ENCODE measurements around the gene MYBPC1.
"Not testable (repeated sequence)": the region's sequence is repeated elsewhere in the genome, so short reads cannot be mapped to it uniquely, and the experiment has no call there.

Gene MYBPC1

DNA sequence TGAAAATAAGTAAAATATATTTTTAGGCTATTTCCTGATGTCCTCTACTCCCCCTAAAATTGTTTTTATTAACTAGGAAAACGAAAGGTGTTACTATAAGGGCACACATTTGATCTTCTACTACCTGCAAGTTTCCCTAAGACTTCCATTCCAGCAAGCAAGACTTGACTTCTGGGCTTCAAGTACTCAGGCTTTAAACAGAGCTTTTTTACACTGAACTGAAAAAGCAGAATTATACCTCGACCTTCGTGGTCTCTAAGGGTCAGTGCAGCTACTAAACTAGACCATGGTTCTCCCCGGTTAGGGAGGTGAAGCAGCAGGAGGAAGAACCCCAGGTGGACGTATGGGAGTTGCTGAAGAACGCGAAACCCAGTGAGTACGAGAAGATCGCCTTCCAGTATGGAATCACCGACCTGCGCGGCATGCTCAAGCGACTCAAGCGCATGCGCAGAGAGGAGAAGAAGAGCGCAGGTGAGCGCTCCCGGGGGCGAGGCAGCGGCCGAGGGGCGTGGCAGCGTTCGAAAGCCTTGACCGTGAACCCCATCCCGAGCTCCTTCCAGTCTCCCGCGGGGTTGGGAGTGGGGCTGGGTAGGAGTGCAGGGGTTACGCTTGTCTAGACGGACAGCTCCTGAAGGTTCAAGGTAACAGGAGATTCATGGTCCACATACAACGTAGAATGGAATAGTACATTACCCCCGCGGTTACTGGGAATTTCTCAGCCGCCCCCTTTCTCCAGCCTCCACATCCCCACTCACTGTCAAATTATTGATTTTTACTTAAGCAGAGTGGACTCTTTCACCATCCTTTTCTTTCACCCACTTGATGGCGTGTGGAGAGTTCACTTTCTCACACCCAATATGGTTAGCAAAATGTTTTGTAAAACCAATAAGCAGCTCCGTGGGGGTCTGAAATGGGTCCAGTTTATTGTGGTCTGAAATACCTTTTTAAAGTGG, 47.6 kb downstream of the MYBPC1 start:
- DNase-seq: no peak
- in situ Hi-C loops (cut with HindIII; ENCODE audit: low pct_ligation_motif_present, low pct_unique_long_range_greater_than_20kb, low sequenced_read_pairs): no loop called here

DNA sequence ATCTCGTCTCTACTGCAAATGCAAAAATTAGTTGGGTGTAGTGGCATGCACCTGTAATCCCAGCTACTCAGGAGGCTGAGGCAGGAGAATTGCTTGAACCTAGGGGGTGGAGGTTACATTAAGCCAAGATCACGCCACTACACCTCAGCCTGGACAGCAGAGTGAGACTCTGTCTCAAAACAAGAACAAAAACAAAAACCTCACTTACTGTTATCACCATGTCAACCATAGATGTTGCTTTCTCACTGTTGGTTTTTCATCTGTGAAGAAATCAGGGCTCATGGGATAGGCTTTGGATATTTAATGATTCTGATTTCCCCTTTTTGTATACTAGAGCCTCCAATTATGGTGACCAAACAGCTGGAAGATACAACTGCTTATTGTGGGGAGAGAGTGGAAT, 52.9 kb downstream of the MYBPC1 start:
- DNase-seq: no peak
- in situ Hi-C loops (cut with HindIII; ENCODE audit: low pct_ligation_motif_present, low pct_unique_long_range_greater_than_20kb, low sequenced_read_pairs): no loop called here

DNA sequence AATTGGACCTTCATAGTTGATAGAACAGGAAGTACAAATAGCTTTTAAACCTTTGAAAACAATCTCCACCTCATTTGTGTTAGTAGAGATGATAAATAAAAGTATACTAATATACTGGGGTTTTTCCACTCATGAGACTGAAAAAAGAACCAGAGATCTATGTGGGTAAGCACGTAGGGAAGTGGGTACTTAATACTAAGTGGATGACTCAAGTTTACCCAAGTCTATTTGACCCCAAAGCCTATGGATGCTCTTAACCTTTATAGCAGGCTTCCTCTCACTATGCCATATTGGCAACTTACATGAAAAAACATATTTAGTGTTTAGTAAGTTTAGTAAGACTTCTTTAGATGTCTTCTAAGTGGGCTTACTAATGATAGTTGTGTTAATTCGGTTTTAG, 53.4 kb downstream of the MYBPC1 start:
- in situ Hi-C loops (cut with HindIII; ENCODE audit: low pct_ligation_motif_present, low pct_unique_long_range_greater_than_20kb, low sequenced_read_pairs): no loop called here
- no peak for DNase-seq

DNA sequence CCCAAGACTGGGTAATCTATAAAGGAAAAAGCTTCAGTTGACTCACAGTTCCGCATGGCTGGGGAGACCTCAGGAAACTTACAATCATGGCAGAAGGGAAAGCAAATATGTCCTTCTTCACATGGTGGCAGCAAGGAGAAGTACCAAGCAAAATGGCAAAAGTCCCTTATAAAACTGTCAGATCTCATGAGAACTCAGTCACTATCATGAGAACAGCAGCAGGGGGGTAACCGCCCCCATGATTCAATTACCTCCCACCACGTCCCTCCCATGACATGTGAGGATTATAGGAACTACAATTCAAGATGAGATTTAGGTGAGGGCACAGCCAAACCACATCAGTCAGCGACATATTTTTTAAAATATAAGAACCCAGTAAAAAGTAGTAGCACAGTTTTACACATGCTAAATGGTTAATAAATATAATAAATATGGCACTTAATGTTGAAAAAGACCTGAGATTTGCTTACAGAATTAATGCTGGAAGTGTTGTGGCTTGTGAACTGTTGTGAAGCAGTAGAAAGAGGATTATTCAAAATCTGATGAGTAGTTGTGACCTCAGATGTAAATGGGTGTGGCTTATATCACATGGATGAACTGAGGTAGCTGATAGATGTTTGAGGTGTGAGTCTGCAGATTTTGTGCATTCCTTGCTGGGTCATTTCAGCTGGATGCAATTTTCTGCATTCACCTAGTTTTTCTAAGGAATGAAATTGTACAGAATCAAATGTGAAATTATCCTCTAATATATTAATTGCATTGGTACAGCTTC, 55.8 kb downstream of the MYBPC1 start:
- DNase-seq: no peak
- in situ Hi-C loops (cut with HindIII; ENCODE audit: low pct_ligation_motif_present, low pct_unique_long_range_greater_than_20kb, low sequenced_read_pairs): no loop called here

DNA sequence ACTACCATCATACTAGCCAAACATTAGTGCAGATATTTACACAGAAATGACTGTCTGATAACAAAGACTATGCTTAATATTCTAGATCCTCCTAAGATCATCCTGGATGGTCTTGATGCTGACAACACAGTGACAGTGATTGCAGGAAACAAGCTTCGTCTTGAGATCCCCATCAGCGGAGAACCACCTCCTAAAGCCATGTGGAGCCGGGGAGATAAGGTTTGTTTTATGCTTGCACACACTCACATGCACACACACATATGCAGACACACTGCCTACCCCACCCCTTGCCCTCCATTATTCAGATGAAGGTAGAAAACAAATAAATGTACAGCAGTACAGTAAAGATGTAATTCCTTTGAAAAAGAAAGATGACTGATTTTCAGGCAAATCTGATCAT, 58.3 kb downstream of the MYBPC1 start:
- DNase-seq: no peak
- in situ Hi-C loops (cut with HindIII; ENCODE audit: low pct_ligation_motif_present, low pct_unique_long_range_greater_than_20kb, low sequenced_read_pairs): no loop called here

DNA sequence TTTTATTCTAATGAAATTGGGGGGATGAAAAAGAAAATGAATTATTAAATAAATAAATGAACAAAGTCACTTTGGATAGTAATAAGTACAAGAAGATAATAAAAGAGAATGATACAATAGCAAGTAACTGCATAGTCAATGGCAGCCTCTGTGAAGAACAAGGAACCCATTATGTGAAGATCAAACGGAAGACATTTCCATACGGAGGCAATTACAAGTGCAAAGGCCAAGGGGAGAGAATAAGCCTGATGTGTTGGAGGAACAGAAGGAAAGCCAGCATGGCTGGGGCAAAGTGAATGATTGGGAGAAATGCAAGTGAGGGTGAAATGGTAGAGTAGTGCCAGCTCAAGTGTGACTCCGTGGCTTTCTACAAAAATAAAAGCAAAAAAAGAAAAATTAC, 58.7 kb downstream of the MYBPC1 start:
- in situ Hi-C loops (cut with HindIII; ENCODE audit: low pct_ligation_motif_present, low pct_unique_long_range_greater_than_20kb, low sequenced_read_pairs): no loop called here
- DNase-seq: no peak

DNA sequence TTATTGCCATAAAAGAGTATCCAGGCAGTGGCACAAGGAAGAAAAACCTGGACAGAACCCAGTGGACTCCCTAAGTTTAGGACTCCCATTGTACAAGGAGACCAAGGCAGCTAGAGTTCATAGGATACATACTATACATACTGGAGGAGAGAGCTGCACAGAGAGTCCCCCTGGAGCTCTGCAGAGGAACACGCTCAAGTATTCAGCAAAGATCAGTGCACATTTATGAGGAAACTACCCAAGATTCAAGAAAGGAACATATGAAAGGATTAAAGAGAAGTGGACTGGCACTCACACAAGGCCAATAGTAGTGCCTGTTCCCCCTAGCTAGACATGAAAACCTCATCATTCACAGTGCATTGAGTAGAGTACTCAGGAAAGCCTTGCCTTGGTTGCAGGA, 59.7 kb downstream of the MYBPC1 start:
- no peak for DNase-seq
- in situ Hi-C loops (cut with HindIII; ENCODE audit: low pct_ligation_motif_present, low pct_unique_long_range_greater_than_20kb, low sequenced_read_pairs): no loop called here

DNA sequence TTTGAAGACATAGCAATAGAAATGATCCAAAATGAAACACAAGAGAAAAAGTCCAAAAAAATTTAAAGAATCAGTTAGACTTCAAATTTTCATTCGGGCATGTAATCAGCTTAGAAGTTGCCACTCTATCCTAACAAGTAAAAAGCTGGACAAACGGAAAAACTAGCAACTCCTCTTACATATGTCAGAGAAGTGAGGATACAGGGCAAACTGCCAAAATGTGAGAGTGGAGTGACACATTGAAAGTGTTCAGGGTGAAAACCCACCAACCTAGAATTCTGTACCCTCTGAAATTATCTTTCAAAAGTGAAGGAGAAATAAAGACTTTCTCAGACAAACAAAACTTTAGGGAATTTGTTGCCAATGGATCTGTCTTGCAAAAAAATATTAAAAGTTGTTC, 60.6 kb downstream of the MYBPC1 start:
- no peak for DNase-seq
- in situ Hi-C loops (cut with HindIII; ENCODE audit: low pct_ligation_motif_present, low pct_unique_long_range_greater_than_20kb, low sequenced_read_pairs): no loop called here

DNA sequence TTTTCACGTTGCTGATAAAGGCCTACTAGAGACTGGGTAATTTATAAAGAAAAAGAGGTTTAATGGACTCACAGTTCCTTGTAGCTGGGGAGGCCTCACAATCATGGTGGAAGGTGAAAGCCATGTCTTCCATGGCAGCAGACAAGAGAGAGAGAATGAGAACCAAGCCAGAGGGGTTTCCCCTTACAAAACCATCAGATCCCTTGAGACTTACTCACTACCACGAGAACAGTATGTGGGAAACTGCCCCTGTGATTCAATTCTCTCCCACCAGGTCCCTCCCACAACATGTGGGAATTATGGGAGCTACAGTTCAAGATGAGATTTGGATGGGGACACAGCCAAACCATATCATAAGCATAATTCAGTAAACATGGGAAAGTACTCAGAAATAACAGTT, 65.9 kb downstream of the MYBPC1 start:
- in situ Hi-C loops (cut with HindIII; ENCODE audit: low pct_ligation_motif_present, low pct_unique_long_range_greater_than_20kb, low sequenced_read_pairs); DNase-seq: not testable (repeated sequence)

DNA sequence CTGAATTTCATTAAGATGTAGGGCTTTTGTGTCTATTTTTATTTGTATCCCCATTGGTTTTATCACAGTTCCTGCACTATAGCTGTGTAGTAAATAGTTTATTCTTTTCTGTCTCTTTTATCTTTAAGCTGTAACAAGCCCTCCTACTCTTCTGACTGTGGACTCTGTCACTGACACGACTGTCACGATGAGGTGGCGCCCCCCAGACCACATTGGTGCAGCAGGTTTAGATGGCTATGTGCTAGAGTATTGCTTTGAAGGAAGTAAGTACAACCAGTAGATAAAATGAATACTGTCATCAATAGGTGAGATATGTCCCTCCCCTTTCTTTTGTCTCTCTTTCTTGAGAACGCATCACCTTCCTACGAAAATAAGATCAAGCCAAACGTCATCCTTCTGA, 68.5 kb downstream of the MYBPC1 start:
- no peak for DNase-seq
- in situ Hi-C loops (cut with HindIII; ENCODE audit: low pct_ligation_motif_present, low pct_unique_long_range_greater_than_20kb, low sequenced_read_pairs): no loop called here

DNA sequence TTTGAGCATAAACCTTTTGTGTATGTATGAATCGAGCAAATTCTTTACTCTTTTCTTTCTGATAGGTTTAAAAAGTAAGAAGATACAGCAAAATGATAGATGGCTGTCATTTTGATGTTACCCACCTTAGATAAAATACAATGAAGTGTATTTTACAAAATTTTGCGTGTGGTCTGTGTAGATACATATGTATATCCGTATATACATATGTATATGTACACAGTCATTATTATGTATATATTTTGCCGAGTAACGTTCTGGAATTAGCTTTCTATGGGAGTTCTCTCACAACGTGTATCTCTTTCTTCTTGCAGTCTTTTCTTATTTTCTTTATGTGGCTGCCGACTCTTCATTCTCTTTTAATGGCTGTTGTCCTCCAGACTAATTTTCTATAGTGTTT, 70.2 kb downstream of the MYBPC1 start:
- no peak for DNase-seq
- in situ Hi-C loops (cut with HindIII; ENCODE audit: low pct_ligation_motif_present, low pct_unique_long_range_greater_than_20kb, low sequenced_read_pairs): no loop called here

DNA sequence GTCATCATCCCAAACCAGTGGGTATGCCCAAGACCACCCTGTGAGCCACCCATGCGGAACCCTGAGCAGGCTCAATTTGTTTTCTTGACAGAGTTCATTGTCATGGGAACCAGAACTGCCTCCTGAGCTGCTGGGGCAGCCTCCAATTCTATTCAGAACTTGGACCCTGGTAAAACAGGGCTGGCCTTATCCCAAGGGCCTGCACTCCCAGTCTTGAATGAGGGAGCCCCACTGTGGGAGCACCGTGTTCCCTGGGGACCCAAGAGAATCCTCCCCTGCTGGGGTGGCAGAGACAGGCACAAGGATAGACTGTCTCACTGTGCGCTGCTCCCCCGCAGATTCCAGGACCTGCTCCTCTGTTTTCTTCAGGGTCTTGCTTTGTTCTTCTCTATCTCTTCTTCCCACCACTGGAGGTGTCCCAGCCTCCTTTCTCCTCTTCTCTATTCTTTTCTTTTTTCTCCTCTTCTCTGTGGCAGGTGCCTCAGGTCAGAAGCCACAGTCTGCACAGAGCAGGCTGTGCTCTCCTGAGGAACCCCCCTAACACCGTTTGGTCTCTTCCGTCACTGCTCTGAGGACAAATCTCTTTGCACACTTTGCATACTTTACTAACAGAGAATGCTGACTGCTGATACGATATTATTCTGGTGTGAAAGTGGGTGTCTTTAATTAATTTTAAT, 71.4 kb downstream of the MYBPC1 start:
- no peak for DNase-seq
- in situ Hi-C loops (cut with HindIII; ENCODE audit: low pct_ligation_motif_present, low pct_unique_long_range_greater_than_20kb, low sequenced_read_pairs): no loop called here

DNA sequence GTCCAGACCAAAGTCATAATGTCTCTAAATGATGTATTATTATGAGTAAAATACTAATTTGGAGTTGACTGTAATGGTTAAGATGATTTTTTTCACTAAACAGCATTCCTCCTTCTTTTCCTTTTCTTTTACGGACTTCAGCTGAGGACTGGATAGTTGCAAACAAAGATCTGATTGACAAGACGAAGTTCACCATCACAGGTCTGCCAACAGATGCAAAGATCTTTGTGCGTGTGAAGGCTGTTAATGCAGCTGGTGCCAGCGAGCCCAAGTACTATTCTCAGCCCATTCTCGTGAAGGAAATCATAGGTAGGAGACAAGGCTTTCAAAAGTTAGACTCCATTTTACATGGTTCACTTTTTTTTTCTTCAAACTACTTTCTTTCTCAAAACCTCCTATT, 72.8 kb downstream of the MYBPC1 start:
- in situ Hi-C loops (cut with HindIII; ENCODE audit: low pct_ligation_motif_present, low pct_unique_long_range_greater_than_20kb, low sequenced_read_pairs): no loop called here
- no peak for DNase-seq

DNA sequence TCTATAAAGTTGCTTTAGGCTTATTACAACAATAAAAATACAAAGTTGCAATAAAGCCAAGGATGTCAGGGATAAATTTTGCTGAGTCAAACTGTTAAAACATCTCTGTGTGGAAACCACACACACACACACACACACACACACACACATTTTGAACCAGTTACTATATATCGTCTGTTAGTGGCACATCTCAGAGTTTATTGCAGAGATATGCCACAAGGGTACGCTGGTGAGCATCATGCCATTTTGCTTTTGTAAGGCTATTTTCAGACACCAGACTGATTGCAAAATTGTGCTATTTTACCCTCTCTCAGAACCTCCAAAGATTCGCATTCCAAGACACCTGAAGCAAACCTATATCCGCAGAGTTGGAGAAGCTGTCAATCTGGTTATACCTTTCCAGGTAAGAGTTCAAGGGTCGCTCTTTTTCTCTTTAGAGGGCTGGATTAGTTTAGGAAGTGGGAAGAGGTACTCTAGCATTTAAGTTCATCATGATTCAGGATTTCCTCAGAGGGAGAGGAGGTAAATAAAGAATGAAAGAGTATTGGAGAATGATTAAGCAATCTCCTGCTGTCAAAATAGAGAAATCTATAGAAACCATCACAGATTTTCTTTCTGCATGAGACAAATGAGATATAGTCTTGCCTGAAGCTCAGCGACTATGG, 75.4 kb downstream of the MYBPC1 start:
- DNase-seq: peak; percentile 64
- in situ Hi-C loops (cut with HindIII; ENCODE audit: low pct_ligation_motif_present, low pct_unique_long_range_greater_than_20kb, low sequenced_read_pairs): no loop called here

DNA sequence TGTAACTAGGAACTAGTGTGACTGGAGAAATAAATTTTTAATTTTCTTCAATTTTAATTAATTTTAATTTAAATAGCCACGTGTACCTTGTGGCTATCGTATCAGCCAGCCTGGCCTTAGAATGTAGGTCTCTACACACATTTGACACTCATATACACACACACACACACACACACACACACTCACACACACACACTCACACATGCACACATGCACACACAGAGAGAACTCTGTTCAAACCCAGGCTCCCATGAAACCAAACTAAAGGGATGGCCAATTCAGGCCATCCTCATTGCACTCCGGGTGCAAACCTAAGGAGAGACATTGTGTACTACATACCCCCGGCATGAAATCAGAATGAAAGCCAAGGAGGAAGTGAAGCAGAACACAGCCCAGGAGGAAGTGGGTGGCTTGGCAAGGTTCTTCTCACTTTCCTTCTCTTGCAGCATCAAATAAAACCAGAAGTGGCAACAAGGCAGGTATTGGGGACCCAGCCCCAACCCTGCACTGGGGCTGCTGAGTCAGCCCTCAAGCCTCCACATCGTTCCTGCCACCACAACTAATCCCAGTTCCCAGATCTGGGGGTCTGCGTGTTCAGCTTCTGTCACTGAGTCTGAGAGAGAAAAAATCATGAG, 76.5 kb downstream of the MYBPC1 start:
- DNase-seq: no peak
- in situ Hi-C loops (cut with HindIII; ENCODE audit: low pct_ligation_motif_present, low pct_unique_long_range_greater_than_20kb, low sequenced_read_pairs): no loop called here

DNA sequence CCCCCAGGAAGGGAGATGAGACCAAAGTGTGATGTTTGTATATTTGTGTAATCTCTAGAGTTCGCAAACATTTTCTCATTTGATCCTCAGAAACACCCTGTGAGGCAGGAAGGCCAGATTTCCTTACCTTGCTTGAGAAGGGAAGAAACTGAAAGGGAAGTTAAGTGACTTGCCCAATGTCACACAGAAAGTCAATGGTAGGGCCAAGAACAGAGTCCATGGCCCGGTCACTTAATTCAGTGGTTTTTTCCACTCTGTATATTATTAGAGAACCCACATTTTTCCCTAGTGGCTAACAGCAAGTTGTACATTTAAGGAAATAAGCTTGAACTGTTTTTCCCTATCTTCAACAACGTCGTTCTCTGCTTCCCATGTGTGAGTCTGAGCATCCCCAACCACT, 77.1 kb downstream of the MYBPC1 start:
- DNase-seq: no peak
- in situ Hi-C loops (cut with HindIII; ENCODE audit: low pct_ligation_motif_present, low pct_unique_long_range_greater_than_20kb, low sequenced_read_pairs): no loop called here

DNA sequence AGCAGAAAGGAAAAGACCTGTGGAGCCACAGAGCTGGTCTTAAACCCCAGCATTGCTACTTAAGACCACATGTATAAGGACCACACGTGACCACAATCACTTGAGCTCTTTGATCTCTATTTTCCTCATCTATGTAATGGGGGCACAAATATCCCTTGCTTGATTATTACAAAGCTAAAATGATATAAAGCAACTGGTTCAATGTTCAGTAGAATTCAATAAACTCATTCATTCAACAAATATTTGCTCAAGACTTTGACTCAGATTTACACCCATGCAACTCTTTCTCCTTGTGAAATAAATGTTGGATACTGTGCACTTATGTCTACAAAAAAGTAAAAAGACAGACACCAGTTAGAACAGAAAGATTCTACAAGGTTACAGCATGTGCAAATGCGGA, 80.8 kb downstream of the MYBPC1 start:
- in situ Hi-C loops (cut with HindIII; ENCODE audit: low pct_ligation_motif_present, low pct_unique_long_range_greater_than_20kb, low sequenced_read_pairs): no loop called here
- no peak for DNase-seq

DNA sequence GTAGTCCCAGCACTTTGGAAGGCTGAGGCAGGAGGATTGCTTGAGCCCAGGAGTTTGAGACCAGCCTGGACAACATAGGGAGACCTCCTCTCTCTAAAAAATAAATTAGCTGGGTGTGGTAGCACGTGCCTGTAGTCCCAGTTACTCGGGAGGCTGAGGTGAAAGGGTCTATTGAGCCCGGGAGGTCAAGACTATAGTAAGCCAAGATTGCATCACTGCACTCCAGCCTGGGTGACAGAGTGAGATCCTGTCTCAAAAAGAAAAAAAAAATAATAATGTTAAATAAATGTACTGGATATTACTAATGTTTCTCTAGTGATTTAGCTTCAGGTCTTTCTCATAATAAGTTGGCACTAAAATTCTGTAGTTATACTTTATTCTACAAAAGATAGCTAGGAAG, 81.7 kb downstream of the MYBPC1 start:
- DNase-seq; in situ Hi-C loops (cut with HindIII; ENCODE audit: low pct_ligation_motif_present, low pct_unique_long_range_greater_than_20kb, low sequenced_read_pairs): not testable (repeated sequence)

Data from ACHN (cell line).